ENCODE measurements around the gene LRFN2.

Gene LRFN2

DNA sequence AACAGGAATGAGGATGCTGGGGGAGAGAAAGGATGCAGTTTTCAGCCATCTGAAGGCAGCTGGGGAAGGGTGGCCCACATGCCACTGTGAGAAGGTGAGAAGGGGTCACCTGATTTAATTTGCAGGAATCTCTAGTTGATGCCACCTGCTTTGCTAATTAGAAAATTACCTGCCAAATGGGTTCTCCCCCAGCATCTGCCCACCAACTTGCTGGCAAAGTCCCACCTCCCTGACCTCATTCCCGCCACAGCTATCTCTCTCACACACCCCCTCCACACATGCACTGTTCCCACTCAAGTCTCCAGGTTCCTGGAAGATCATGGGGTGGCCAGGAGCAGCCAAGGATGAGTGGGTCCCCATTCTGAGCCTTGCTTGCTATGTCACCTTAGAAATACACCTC is 70.7 kb downstream of the LRFN2 start:
- DNase-seq (ENCODE audit: low spot score): no peak

GRCh38 chr6:40512340-40512739 is 74.8 kb downstream of the LRFN2 start:
- no peak for DNase-seq (ENCODE audit: low spot score)

- no peak for DNase-seq (ENCODE audit: low spot score)
Observed at GRCh38 chr6:40511884-40512283, 75.3 kb downstream of the LRFN2 start.

- DNase-seq (ENCODE audit: low spot score): no peak
Observed at GRCh38 chr6:40510442-40510841, 76.7 kb downstream of the LRFN2 start.

DNA sequence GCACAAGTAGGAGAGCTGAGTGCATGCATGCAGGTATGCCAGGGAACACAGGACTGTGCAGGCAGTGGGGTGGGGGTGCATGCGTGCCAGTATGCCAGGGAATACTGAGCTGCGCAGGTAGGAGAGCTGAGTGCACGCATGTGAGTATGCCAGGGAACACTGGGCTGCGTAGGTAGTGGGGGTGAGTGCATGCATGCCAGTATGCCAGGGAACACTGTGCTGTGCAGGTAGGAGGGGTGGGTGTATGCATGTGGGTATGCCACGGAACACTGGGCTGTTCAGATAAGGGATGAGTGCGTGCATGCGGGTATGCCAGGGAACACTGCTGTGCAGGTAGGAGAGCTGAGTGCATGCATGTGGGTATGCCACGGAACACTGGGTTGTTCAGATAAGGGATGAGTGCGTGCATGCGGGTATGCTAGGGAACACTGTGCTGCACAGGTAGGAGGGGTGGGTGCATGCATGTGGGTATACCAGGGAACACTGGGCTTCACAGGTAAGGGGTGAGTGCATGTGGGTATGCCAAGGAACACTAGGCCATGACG is 77.4 kb downstream of the LRFN2 start:
- DNase-seq (ENCODE audit: low spot score): no peak

DNA sequence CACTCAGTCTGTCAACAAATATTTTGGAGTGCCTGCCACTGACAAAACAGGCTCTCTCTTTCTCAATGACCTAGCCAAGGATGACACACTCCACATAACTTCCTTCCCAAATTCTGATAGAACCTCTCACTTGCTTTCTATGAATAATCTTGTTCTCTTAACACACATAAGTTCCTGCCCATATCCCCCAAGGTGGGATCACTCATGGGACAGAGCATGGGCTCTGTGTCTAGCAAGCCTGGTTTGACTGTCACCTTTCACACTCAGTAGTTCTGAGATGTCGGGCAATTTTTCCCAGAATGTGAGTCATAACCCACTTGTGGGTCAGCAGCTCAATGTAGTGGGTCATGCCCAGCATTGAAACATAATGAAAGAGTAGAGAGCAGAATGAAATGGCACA is 78.1 kb downstream of the LRFN2 start:
- no peak for DNase-seq (ENCODE audit: low spot score)

DNA sequence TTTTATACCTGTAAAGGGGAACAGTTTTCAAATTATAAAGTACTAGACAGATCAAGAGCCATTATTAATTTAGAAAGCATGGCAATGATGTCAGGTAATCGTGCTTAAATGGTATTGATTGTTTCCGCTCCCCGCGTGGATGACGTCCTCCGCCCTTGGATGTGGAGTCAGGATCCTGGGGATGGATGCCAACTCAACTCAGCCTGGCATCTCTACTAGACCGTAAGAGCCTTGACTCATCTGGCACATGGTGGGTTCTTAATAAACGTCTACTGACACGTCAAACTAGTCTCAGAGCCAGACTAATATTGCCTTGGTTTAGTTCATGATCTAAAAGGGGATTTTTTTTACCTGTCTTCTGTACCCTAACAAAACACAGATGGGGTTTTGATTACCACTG is 80.2 kb downstream of the LRFN2 start:
- no peak for DNase-seq (ENCODE audit: low spot score)

- no peak for DNase-seq (ENCODE audit: low spot score)
Observed at GRCh38 chr6:40505191-40505810, 81.9 kb downstream of the LRFN2 start.

GRCh38 chr6:40504274-40504673 is 82.9 kb downstream of the LRFN2 start:
- no peak for DNase-seq (ENCODE audit: low spot score)

GRCh38 chr6:40500227-40500626 is 86.9 kb downstream of the LRFN2 start:
- DNase-seq (ENCODE audit: low spot score): no peak

DNA sequence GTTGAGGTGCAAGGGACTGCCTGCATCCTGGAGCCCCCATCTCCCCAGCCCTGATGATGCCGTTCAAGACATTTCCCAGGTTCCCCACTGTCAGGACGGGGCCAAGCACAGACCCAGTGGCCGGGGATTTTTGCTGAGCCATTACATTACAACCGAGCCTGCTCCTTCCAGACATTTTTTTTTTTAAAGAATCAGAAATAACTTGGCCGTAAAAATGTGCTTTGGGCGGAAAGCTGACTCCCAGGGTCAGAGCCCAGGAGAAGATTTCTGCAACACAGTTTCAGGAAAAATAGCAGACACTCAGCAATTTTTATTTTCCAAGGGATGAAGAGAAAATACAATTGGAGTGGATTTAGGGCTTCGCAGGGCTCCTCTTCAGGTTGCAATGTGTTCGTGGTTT is 87.9 kb downstream of the LRFN2 start:
- no peak for DNase-seq (ENCODE audit: low spot score)

DNA sequence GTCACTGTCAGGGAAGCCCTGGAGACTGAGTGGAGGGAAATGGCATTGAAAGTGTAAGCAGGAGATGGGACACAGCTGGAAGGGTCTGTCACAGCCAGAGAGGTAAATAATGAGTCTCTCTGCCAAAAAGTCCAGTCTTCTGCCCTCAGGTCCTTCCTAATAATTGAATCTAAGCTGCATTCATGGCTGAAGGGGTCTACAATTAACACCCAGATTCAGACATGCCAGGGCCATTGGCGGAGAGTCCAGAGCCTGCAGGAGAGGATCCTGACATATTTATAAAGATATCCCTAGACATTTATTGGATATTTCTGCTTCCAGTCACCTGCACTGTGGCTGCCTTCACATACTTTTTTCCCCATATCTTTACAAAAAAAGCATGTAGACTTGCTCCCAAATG is 89.0 kb downstream of the LRFN2 start:
- no peak for DNase-seq (ENCODE audit: low spot score)

GRCh38 chr6:40492187-40492586 is 95.0 kb downstream of the LRFN2 start:
- DNase-seq (ENCODE audit: low spot score): no peak

GRCh38 chr6:40490508-40490907 is 96.7 kb downstream of the LRFN2 start:
- no peak for DNase-seq (ENCODE audit: low spot score)

- DNase-seq (ENCODE audit: low spot score): no peak
Observed at GRCh38 chr6:40489798-40490197, 97.4 kb downstream of the LRFN2 start.

GRCh38 chr6:40486576-40486975 is 100.6 kb downstream of the LRFN2 start:
- no peak for DNase-seq (ENCODE audit: low spot score)

- no peak for DNase-seq (ENCODE audit: low spot score)
Observed at GRCh38 chr6:40485795-40486194, 101.4 kb downstream of the LRFN2 start.

- DNase-seq (ENCODE audit: low spot score): no peak
Observed at GRCh38 chr6:40485300-40485699, 101.9 kb downstream of the LRFN2 start.

- DNase-seq (ENCODE audit: low spot score): no peak
Observed at GRCh38 chr6:40484066-40484465, 103.1 kb downstream of the LRFN2 start.

- DNase-seq (ENCODE audit: low spot score): no peak
Observed at GRCh38 chr6:40482532-40482931, 104.6 kb downstream of the LRFN2 start.

GRCh38 chr6:40480678-40481077 is 106.5 kb downstream of the LRFN2 start:
- DNase-seq (ENCODE audit: low spot score): no peak

DNA sequence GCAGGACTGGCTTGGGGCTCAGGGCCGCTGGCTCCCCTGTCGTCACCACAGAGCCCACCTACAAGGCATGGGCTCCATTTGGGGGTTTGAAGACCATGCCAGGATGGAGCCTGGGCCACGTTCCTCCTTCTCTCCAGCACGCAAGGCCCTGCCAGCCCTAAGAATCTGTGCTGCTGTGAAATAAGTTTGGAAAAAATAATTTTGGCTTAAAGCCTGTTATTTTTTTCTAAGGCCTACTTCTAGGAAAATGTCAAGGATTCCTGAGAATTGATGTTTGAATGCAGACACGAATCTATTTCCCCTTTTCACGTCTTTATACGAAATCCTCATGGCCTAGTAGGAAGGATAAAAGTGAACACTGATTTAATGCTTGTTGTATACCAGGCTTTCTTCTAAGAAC is 107.5 kb downstream of the LRFN2 start:
- DNase-seq (ENCODE audit: low spot score): no peak

GRCh38 chr6:40477246-40478126 is 109.7 kb downstream of the LRFN2 start:
- no peak for DNase-seq (ENCODE audit: low spot score)
